IPS-18a (cell line): Measurements from ENCODE around the gene TBCD.

ENCODE experiments used
- H3K27ac ChIP-seq: one replicate; pipeline ENCODE4 v1.5.1; 2013; ENCODE audit warnings: low read length
- H3K27me3 ChIP-seq: one replicate; pipeline ENCODE4 v1.6.1; 2013; ENCODE audit warnings: mild to moderate bottlenecking, low read length; ENCODE audit not compliant: control insufficient read depth, insufficient read depth
- H3K36me3 ChIP-seq: one replicate; pipeline ENCODE4 v1.6.1; 2013; ENCODE audit warnings: low read depth, low read length; ENCODE audit not compliant: control insufficient read depth
- H3K4me1 ChIP-seq: one replicate; pipeline ENCODE4 v1.6.1; 2013; ENCODE audit warnings: low read depth, low read length; ENCODE audit not compliant: control insufficient read depth
- H3K4me3 ChIP-seq: one replicate; pipeline ENCODE4 v1.5.1; 2013; ENCODE audit warnings: low read length
- H3K9ac ChIP-seq: one replicate; pipeline ENCODE4 v1.6.1; 2013; ENCODE audit warnings: mild to moderate bottlenecking, low read length, moderate library complexity
- H3K9me3 ChIP-seq: one replicate; pipeline ENCODE4 v1.6.1; 2013; ENCODE audit warnings: low read depth, low read length; ENCODE audit not compliant: control insufficient read depth

The TBCD gene

GRCh38 chr17:82859431-82860403 lies 107.9 kb downstream of the TBCD start:
- H3K4me3 ChIP-seq = no peak overlapping the region

GRCh38 chr17:82860606-82861392 lies 108.9 kb downstream of the TBCD start:
- H3K9me3 ChIP-seq = no peaks in the 10 kb centered on the region
- no peaks in the 10 kb centered on the region for H3K36me3 ChIP-seq
- no peaks in the 10 kb centered on the region for H3K27me3 ChIP-seq
- H3K4me1 ChIP-seq = no peaks in the 10 kb centered on the region
- no peak overlapping the region for H3K27ac ChIP-seq
- H3K9ac ChIP-seq = no peak overlapping the region
- H3K4me3 ChIP-seq = no peak overlapping the region

More at GRCh38 chr17:82859431-82860403, 107.9 kb downstream of the TBCD start:
- Histone ChIP-seq H3K36me3 (no peaks in the 10 kb centered on the region), H3K27ac (no peak overlapping the region), H3K9me3 (no peaks in the 10 kb centered on the region), H3K9ac (no peak overlapping the region), H3K4me1 (no peaks in the 10 kb centered on the region), H3K27me3 (no peaks in the 10 kb centered on the region)

- no peak overlapping the region for H3K4me3 ChIP-seq
- H3K9ac ChIP-seq = no peak overlapping the region
- H3K9me3 ChIP-seq = no peaks in the 10 kb centered on the region
- H3K36me3 ChIP-seq = no peaks in the 10 kb centered on the region
- no peaks in the 10 kb centered on the region for H3K27me3 ChIP-seq
- no peak overlapping the region for H3K27ac ChIP-seq
- H3K4me1 ChIP-seq = no peaks in the 10 kb centered on the region
Observed at GRCh38 chr17:82861393-82861775, 109.5 kb downstream of the TBCD start.

- Histone ChIP-seq H3K36me3 (no peaks in the 10 kb centered on the region), H3K27ac (no peak overlapping the region), H3K4me3 (no peak overlapping the region), H3K27me3 (no peaks in the 10 kb centered on the region), H3K9ac (no peak overlapping the region), H3K4me1 (no peaks in the 10 kb centered on the region), H3K9me3 (no peaks in the 10 kb centered on the region)
Observed at GRCh38 chr17:82862191-82862590, 110.3 kb downstream of the TBCD start.

GRCh38 chr17:82862737-82863382 lies 111.0 kb downstream of the TBCD start:
- Histone ChIP-seq H3K27me3 (no peaks in the 10 kb centered on the region), H3K27ac (no peak overlapping the region), H3K36me3 (no peaks in the 10 kb centered on the region), H3K9ac (no peak overlapping the region), H3K4me3 (no peak overlapping the region), H3K4me1 (no peaks in the 10 kb centered on the region), H3K9me3 (no peaks in the 10 kb centered on the region)

- Histone ChIP-seq H3K27ac (no peak overlapping the region), H3K4me1 (no peaks in the 10 kb centered on the region), H3K27me3 (no peaks in the 10 kb centered on the region), H3K9me3 (no peaks in the 10 kb centered on the region), H3K9ac (no peak overlapping the region), H3K4me3 (no peak overlapping the region), H3K36me3 (no peaks in the 10 kb centered on the region)
Observed at GRCh38 chr17:82863383-82863940, 111.6 kb downstream of the TBCD start.

GRCh38 chr17:82863941-82864712 lies 112.3 kb downstream of the TBCD start:
- H3K27me3 ChIP-seq = no peaks in the 10 kb centered on the region
- H3K9ac ChIP-seq = no peak overlapping the region
- H3K27ac ChIP-seq = no peak overlapping the region
- H3K36me3 ChIP-seq = no peaks in the 10 kb centered on the region
- H3K4me1 ChIP-seq = no peaks in the 10 kb centered on the region
- no peak overlapping the region for H3K4me3 ChIP-seq
- no peaks in the 10 kb centered on the region for H3K9me3 ChIP-seq

GRCh38 chr17:82864713-82865248 lies 112.9 kb downstream of the TBCD start:
- H3K36me3 ChIP-seq = no peaks in the 10 kb centered on the region
- no peak overlapping the region for H3K4me3 ChIP-seq
- H3K9me3 ChIP-seq = no peaks in the 10 kb centered on the region
- H3K27me3 ChIP-seq = no peaks in the 10 kb centered on the region
- H3K27ac ChIP-seq = no peak overlapping the region
- no peaks in the 10 kb centered on the region for H3K4me1 ChIP-seq
- H3K9ac ChIP-seq = no peak overlapping the region

- H3K4me1 ChIP-seq = no peaks in the 10 kb centered on the region
- H3K27ac ChIP-seq = no peak overlapping the region
- H3K36me3 ChIP-seq = peaks cover 4% of the 10 kb centered on the region
- H3K4me3 ChIP-seq = no peak overlapping the region
- H3K27me3 ChIP-seq = no peaks in the 10 kb centered on the region
- H3K9ac ChIP-seq = no peak overlapping the region
- no peaks in the 10 kb centered on the region for H3K9me3 ChIP-seq
Observed at GRCh38 chr17:82865274-82865673, 113.4 kb downstream of the TBCD start.

GRCh38 chr17:82865774-82866395 lies 114.0 kb downstream of the TBCD start:
- Histone ChIP-seq H3K4me3 (no peak overlapping the region), H3K27me3 (no peaks in the 10 kb centered on the region), H3K9me3 (no peaks in the 10 kb centered on the region), H3K4me1 (no peaks in the 10 kb centered on the region), H3K36me3 (peaks cover 10% of the 10 kb centered on the region), H3K9ac (no peak overlapping the region), H3K27ac (no peak overlapping the region)
